D721Med (cell line): ENCODE measurements around the gene IPO5.

ENCODE experiments used
- DNase-seq: peaks from one replicate; pipeline ENCODE4 v3.0.0; 2011; ENCODE audit warnings: low spot score; ENCODE audit not compliant: insufficient read length
- FAIRE-seq: peaks from 2 replicates; lab custom pipeline; 2011; peaks lifted over from hg19 to GRCh38; lab: Jason Lieb, UNC
- TF ChIP-seq, protein P1 (sequence below): IDR thresholded peaks from 2 replicates; pipeline ENCODE4 v1.5.1; 2012; ENCODE audit warnings: mild to moderate bottlenecking, control low read depth; ENCODE audit not compliant: insufficient read depth; ENCODE audit errors: missing control alignments

Gene IPO5

GRCh38 chr13:98054301-98054700 lies 100.8 kb downstream of the IPO5 start:
- TF ChIP-seq, protein P1, sequence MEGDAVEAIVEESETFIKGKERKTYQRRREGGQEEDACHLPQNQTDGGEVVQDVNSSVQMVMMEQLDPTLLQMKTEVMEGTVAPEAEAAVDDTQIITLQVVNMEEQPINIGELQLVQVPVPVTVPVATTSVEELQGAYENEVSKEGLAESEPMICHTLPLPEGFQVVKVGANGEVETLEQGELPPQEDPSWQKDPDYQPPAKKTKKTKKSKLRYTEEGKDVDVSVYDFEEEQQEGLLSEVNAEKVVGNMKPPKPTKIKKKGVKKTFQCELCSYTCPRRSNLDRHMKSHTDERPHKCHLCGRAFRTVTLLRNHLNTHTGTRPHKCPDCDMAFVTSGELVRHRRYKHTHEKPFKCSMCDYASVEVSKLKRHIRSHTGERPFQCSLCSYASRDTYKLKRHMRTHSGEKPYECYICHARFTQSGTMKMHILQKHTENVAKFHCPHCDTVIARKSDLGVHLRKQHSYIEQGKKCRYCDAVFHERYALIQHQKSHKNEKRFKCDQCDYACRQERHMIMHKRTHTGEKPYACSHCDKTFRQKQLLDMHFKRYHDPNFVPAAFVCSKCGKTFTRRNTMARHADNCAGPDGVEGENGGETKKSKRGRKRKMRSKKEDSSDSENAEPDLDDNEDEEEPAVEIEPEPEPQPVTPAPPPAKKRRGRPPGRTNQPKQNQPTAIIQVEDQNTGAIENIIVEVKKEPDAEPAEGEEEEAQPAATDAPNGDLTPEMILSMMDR, result no peak
- DNase-seq (no peak), FAIRE-seq (no peak)

- TF ChIP-seq, protein P1, result no peak
- DNase-seq, result no peak
- no peak for FAIRE-seq
These were observed 102.1 kb downstream of the IPO5 start for GRCh38 chr13:98055623-98056022.

- TF ChIP-seq, protein P1, result no peak
- FAIRE-seq, result no peak
- no peak for DNase-seq
These were observed 103.5 kb downstream of the IPO5 start for GRCh38 chr13:98056839-98057410.

GRCh38 chr13:98059276-98059675 lies 105.8 kb downstream of the IPO5 start:
- TF ChIP-seq, protein P1, result no peak
- no peak for FAIRE-seq
- DNase-seq, result no peak

DNA sequence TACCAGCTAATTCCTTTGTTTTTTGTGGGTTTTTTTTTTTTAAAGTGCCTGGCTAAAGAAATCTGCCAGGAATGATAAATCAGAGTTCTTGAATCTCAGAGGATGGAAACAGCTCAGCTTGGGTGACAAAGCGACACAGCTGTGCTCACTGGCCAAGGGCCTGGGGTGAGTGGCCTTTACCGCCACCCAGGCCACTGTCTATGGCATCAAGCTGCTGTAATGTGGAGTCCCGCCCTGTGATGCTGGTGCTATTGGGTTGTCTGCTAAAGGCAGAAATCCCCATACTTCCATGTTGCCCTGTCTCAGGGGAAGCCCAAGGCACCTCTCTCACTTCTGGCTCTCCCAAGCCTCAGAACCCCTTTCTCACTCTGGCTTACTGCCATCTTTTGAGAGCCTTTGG lies 106.8 kb downstream of the IPO5 start:
- DNase-seq (no peak), FAIRE-seq (no peak)

GRCh38 chr13:98065468-98065867 lies 112.0 kb downstream of the IPO5 start:
- DNase-seq, result no peak
- TF ChIP-seq, protein P1, result no peak
- FAIRE-seq, result no peak

More for the DNA sequence above, 106.8 kb downstream of the IPO5 start:
- TF ChIP-seq, protein P1, result no peak

GRCh38 chr13:98066636-98067035 lies 113.2 kb downstream of the IPO5 start:
- TF ChIP-seq, protein P1, result no peak
- FAIRE-seq, result no peak
- DNase-seq, result no peak
